Esophagus squamous epithelium (tissue), 4 donors: ENCODE data around the gene NME7.

Experiments
- CTCF ChIP-seq, 6 experiments: fragments of 450-650 bp in 4 of 6; fragments of 200-600 bp in 2 of 6; sonication (generic) in 2 of 6; IDR thresholded peaks; one replicate each; pipeline ENCODE4 v1.5.1; 2016 to 2019; ENCODE audit warnings: antibody characterized with exemption in 6 of 6, mild to moderate bottlenecking in 4 of 6, moderate library complexity in 4 of 6
- POLR2A ChIP-seq, 4 donors: fragments of 450-650 bp; IDR thresholded peaks; one replicate each; pipeline ENCODE4 v1.6.1; 2017; ENCODE audit warnings: antibody characterized with exemption in 4 of 4, mild to moderate bottlenecking in 4 of 4, moderate library complexity in 3 of 4

GRCh38 chr1:169193191-169193850, 174.3 kb downstream of the NME7 start:
- TF ChIP-seq POLR2A (IDR thresholded peaks at IDR 0.05) = no peak
- no peak for TF ChIP-seq CTCF (IDR thresholded peaks at IDR 0.05)
